ENCODE results near the gene GSTT4.
"Not testable (repeated sequence)": the region's sequence is repeated elsewhere in the genome, so short reads cannot be mapped to it uniquely, and the experiment has no call there.

The GSTT4 gene

GRCh38 chr22:24025475-24025874, 20.2 kb upstream of the GSTT4 start:
- no peak for DNase-seq (ENCODE audit: low read depth in 2 of 2)

- no peak for DNase-seq (ENCODE audit: low read depth in 2 of 2)
These were observed 19.1 kb upstream of the GSTT4 start for GRCh38 chr22:24024354-24024753.

- no peak for DNase-seq (ENCODE audit: low read depth in 2 of 2)
These were observed 18.0 kb upstream of the GSTT4 start for GRCh38 chr22:24023204-24023789.

- DNase-seq (ENCODE audit: low read depth in 2 of 2): no peak
These were observed 16.1 kb upstream of the GSTT4 start for GRCh38 chr22:24021304-24021703.

- no peak for DNase-seq (ENCODE audit: low read depth in 2 of 2)
These were observed 10.9 kb upstream of the GSTT4 start for GRCh38 chr22:24016156-24016555.

GRCh38 chr22:24011735-24012068, 6.4 kb upstream of the GSTT4 start:
- no peak for DNase-seq (ENCODE audit: low read depth in 2 of 2)

GRCh38 chr22:24010018-24010391, 4.8 kb upstream of the GSTT4 start:
- no peak for DNase-seq (ENCODE audit: low read depth in 2 of 2)

GRCh38 chr22:24009227-24010017, 4.2 kb upstream of the GSTT4 start:
- DNase-seq (ENCODE audit: low read depth in 2 of 2): no peak

- no peak for DNase-seq (ENCODE audit: low read depth in 2 of 2)
These were observed 3.4 kb upstream of the GSTT4 start for GRCh38 chr22:24008381-24009226.

- DNase-seq (ENCODE audit: low read depth in 2 of 2): no peak
These were observed 2.7 kb upstream of the GSTT4 start for GRCh38 chr22:24008022-24008283.

GRCh38 chr22:24007253-24008021, 2.2 kb upstream of the GSTT4 start:
- no peak for DNase-seq (ENCODE audit: low read depth in 2 of 2)

- DNase-seq (ENCODE audit: low read depth in 2 of 2): no peak
These were observed 1.6 kb upstream of the GSTT4 start for GRCh38 chr22:24006914-24007214.

GRCh38 chr22:24006207-24006913, 1.1 kb upstream of the GSTT4 start:
- DNase-seq (ENCODE audit: low read depth in 2 of 2): no peak

GRCh38 chr22:24003887-24004286, 1.4 kb downstream of the GSTT4 start:
- no peak for DNase-seq (ENCODE audit: low read depth in 2 of 2)

GRCh38 chr22:24002851-24003250, 2.4 kb downstream of the GSTT4 start:
- no peak for DNase-seq (ENCODE audit: low read depth in 2 of 2)

- no peak for DNase-seq (ENCODE audit: low read depth in 2 of 2)
These were observed 3.0 kb downstream of the GSTT4 start for GRCh38 chr22:24002272-24002671.

GRCh38 chr22:24001314-24001713, 3.9 kb downstream of the GSTT4 start:
- DNase-seq (ENCODE audit: low read depth in 2 of 2): no peak

- DNase-seq (ENCODE audit: low read depth in 2 of 2): not testable (repeated sequence)
These were observed 5.5 kb downstream of the GSTT4 start for GRCh38 chr22:23999779-24000178.

GRCh38 chr22:23997092-23997491, 8.2 kb downstream of the GSTT4 start:
- DNase-seq (ENCODE audit: low read depth in 2 of 2): no peak

- not testable (repeated sequence) for DNase-seq (ENCODE audit: low read depth in 2 of 2)
These were observed 11.6 kb downstream of the GSTT4 start for GRCh38 chr22:23993581-23994177.

GRCh38 chr22:23993080-23993479, 12.2 kb downstream of the GSTT4 start:
- DNase-seq (ENCODE audit: low read depth in 2 of 2): not testable (repeated sequence)

Measured in activated CD4-positive, alpha-beta T cell treated with anti-CD3 and anti-CD28 coated beads for 24 hours (primary cell).